Measurements from ENCODE around the gene SNX22. TPM values are rescaled to one million over a fixed set of nuclear protein-coding genes. Genes with fewer than 3 reads are reported as not detected.

SNX22 gene
- total and polyA plus RNA-seq, 9 of the 15 experiments (the other 6 are each of a cell fraction or from before 2014, with no cell fraction given), result 0.91 to 3.0 (median 2.0) TPM

GRCh38 chr15:64105113-64105704 lies 46.3 kb upstream of the SNX22 start (continued):
- TF ChIP-seq, protein P1, sequence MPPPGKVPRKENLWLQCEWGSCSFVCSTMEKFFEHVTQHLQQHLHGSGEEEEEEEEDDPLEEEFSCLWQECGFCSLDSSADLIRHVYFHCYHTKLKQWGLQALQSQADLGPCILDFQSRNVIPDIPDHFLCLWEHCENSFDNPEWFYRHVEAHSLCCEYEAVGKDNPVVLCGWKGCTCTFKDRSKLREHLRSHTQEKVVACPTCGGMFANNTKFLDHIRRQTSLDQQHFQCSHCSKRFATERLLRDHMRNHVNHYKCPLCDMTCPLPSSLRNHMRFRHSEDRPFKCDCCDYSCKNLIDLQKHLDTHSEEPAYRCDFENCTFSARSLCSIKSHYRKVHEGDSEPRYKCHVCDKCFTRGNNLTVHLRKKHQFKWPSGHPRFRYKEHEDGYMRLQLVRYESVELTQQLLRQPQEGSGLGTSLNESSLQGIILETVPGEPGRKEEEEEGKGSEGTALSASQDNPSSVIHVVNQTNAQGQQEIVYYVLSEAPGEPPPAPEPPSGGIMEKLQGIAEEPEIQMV (tag; conservative IDR thresholded peaks at IDR 0.05; ENCODE audit: low read depth), result no peak
- TF ChIP-seq USF2 (CRISPR knock-in tag; IDR thresholded peaks at IDR 0.05) (peak; percentile 80), ZNF449 (CRISPR knock-in tag; IDR thresholded peaks at IDR 0.05) (no peak), SNRNP70 (optimal IDR thresholded peaks at IDR 0.05; ENCODE audit: low read depth, low read length) (no peak), PRDM10 (IDR thresholded peaks at IDR 0.05; ENCODE audit: partially characterized antibody) (no peak), ZBTB33 (CRISPR knock-in tag; IDR thresholded peaks at IDR 0.05) (peak; percentile 54; the same call in 1 of the 2 replicates), MEF2A (IDR thresholded peaks at IDR 0.05; ENCODE audit: control insufficient read depth, low read depth, low read length) (no peak), KDM4B (IDR thresholded peaks at IDR 0.05; ENCODE audit: borderline replicate concordance in 2 of 2, low read depth in 1 of 2) (no peak), HLTF (IDR thresholded peaks at IDR 0.05) (no peak), ZNF316 (IDR thresholded peaks at IDR 0.05) (0 out of 2 replicates have a peak, but pooled peaks have one; percentile 34)
- TF ChIP-seq, protein P2, sequence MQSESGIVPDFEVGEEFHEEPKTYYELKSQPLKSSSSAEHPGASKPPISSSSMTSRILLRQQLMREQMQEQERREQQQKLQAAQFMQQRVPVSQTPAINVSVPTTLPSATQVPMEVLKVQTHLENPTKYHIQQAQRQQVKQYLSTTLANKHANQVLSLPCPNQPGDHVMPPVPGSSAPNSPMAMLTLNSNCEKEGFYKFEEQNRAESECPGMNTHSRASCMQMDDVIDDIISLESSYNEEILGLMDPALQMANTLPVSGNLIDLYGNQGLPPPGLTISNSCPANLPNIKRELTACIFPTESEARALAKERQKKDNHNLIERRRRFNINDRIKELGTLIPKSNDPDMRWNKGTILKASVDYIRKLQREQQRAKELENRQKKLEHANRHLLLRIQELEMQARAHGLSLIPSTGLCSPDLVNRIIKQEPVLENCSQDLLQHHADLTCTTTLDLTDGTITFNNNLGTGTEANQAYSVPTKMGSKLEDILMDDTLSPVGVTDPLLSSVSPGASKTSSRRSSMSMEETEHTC (IDR thresholded peaks at IDR 0.05), result no peak
- TF ChIP-seq, protein P3, sequence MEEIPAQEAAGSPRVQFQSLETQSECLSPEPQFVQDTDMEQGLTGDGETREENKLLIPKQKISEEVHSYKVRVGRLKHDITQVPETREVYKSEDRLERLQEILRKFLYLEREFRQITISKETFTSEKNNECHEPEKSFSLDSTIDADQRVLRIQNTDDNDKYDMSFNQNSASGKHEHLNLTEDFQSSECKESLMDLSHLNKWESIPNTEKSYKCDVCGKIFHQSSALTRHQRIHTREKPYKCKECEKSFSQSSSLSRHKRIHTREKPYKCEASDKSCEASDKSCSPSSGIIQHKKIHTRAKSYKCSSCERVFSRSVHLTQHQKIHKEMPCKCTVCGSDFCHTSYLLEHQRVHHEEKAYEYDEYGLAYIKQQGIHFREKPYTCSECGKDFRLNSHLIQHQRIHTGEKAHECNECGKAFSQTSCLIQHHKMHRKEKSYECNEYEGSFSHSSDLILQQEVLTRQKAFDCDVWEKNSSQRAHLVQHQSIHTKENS (CRISPR knock-in tag; IDR thresholded peaks at IDR 0.05), result no peak

All from K562 (cell line).